Measurements from ENCODE around the gene NPR3. TPM values are rescaled to one million over a fixed set of nuclear protein-coding genes. Genes with fewer than 3 reads are reported as not detected.

Gene NPR3
- total RNA-seq, 4 donors from 2014 or later, result 0.81 to 4.9 (median 1.3) TPM

DNA sequence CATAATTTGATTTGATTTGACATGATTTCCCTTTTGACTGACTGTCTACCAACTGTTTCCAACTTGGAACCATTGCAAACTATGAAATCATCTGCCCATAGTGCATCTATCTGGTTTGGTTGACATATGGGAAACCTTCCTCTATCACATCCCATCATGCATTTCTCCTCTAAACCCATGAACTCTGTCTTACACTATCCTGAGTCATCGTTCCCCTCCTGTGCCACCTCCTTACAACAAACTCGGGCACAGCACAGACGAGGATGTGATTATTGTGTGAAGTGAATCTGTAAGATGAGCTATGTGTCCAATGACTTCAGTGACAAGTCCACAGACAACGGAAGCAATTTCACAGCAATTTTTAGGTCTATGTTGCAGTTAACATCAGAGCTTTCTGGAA, 126.1 kb downstream of the NPR3 start:
- no peak overlapping the region for H3K4me3 ChIP-seq
- TF ChIP-seq POLR2AphosphoS5 (IDR thresholded peaks at IDR 0.05) (no peak), EP300 (IDR thresholded peaks at IDR 0.05) (no peak), POLR2A (IDR thresholded peaks at IDR 0.05) (no peak)
- TF ChIP-seq, protein P1, sequence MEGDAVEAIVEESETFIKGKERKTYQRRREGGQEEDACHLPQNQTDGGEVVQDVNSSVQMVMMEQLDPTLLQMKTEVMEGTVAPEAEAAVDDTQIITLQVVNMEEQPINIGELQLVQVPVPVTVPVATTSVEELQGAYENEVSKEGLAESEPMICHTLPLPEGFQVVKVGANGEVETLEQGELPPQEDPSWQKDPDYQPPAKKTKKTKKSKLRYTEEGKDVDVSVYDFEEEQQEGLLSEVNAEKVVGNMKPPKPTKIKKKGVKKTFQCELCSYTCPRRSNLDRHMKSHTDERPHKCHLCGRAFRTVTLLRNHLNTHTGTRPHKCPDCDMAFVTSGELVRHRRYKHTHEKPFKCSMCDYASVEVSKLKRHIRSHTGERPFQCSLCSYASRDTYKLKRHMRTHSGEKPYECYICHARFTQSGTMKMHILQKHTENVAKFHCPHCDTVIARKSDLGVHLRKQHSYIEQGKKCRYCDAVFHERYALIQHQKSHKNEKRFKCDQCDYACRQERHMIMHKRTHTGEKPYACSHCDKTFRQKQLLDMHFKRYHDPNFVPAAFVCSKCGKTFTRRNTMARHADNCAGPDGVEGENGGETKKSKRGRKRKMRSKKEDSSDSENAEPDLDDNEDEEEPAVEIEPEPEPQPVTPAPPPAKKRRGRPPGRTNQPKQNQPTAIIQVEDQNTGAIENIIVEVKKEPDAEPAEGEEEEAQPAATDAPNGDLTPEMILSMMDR (IDR thresholded peaks at IDR 0.05), result no peak
- no peaks in the 10 kb centered on the region for H3K9me3 ChIP-seq
- no peaks in the 10 kb centered on the region for H3K27me3 ChIP-seq
- 88 to 94% methylated on average over 2 to 4 of the region's 4 CpGs for WGBS, 2 donors (ENCODE audit: low coverage in 1 of 2)
- no peaks in the 10 kb centered on the region for H3K4me1 ChIP-seq
- ATAC-seq, result no peak
- no peak overlapping the region for H3K27ac ChIP-seq
- no peaks in the 10 kb centered on the region for H3K36me3 ChIP-seq

DNA sequence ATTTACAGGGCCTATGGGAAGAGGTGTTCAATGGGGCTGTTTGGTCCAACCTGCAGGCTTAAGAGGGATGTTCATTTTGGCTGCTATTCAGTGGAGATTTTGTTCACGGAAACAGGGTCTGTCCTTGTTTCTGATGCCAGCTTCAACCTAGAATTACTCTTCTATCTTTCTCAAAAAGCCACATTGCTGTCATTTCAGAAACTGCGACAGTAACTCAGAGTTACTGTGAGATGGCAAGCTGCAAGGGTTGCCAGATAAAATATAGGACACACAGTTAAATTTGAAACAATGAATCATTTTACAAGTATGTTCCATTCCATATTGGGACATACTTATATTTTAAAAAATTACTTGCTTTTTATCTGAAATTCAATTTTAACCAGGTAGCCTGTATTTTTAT, 128.0 kb downstream of the NPR3 start:
- Histone ChIP-seq H3K36me3 (no peaks in the 10 kb centered on the region), H3K27ac (no peak overlapping the region), H3K4me3 (no peak overlapping the region), H3K27me3 (no peaks in the 10 kb centered on the region), H3K4me1 (no peaks in the 10 kb centered on the region), H3K9me3 (no peaks in the 10 kb centered on the region)
- ATAC-seq, result no peak
- 63 to 72% methylated on average over 2 of the region's 2 CpGs for WGBS, 2 donors (ENCODE audit: low coverage in 1 of 2)
- TF ChIP-seq POLR2AphosphoS5 (IDR thresholded peaks at IDR 0.05) (no peak), POLR2A (IDR thresholded peaks at IDR 0.05) (no peak), EP300 (IDR thresholded peaks at IDR 0.05) (no peak)
- TF ChIP-seq, protein P1 (IDR thresholded peaks at IDR 0.05), result no peak

DNA sequence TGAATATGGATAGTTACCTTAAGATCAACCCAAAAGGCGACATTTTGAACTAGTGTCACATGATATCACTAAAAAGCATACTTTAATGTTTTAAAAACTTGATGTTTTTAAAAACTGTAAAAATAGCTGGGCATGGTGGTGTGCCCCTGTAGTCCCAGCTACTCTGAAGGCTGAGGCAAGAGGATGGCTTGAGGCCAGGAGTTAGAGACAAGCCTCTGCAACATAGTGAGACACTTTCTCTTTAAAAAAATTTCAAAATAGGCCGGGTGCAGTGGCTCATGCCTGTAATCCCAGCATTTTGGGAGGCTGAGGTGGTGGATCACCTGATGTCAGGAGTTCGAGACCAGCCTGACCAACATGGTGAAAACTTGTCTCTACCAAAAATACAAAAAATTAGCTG, 129.5 kb downstream of the NPR3 start:
- TF ChIP-seq POLR2A (IDR thresholded peaks at IDR 0.05) (no peak), EP300 (IDR thresholded peaks at IDR 0.05) (no peak), POLR2AphosphoS5 (IDR thresholded peaks at IDR 0.05) (no peak)
- TF ChIP-seq, protein P1 (IDR thresholded peaks at IDR 0.05), result no peak
- H3K36me3 ChIP-seq, result no peaks in the 10 kb centered on the region
- H3K4me3 ChIP-seq, result no peak overlapping the region
- no peak overlapping the region for H3K27ac ChIP-seq
- ATAC-seq, result no peak
- no peaks in the 10 kb centered on the region for H3K27me3 ChIP-seq
- WGBS, 2 donors (ENCODE audit: low coverage in 1 of 2), result 83 to 100% methylated on average over 1 to 3 of the region's 3 CpGs
- no peaks in the 10 kb centered on the region for H3K9me3 ChIP-seq
- H3K4me1 ChIP-seq, result no peaks in the 10 kb centered on the region

Other genes with a start within 250 kb of the NPR3 start
- 100 to 1,000 TPM; 122 to 221 (median 149) TPM for gene SUB1, start 125.8 kb upstream of the NPR3 start, total RNA-seq